Measurements from ENCODE around the gene DSCAM.
A peak's percentile ranks its signal among the peaks of the same experiment; 100 is the strongest.
"Not testable (repeated sequence)": the region's sequence is repeated elsewhere in the genome, so short reads cannot be mapped to it uniquely, and the experiment has no call there.

The DSCAM gene

GRCh38 chr21:40186045-40186444 lies 660.9 kb downstream of the DSCAM start:
- DNase-seq (ENCODE audit: low read depth in 3 of 3) = no peak

- DNase-seq (ENCODE audit: low read depth in 3 of 3) = no peak
These were observed 661.8 kb downstream of the DSCAM start for GRCh38 chr21:40185208-40185607.

GRCh38 chr21:40182491-40182890 lies 664.5 kb downstream of the DSCAM start:
- DNase-seq (ENCODE audit: low read depth in 3 of 3) = not testable (repeated sequence)

- no peak for DNase-seq (ENCODE audit: low read depth in 3 of 3)
These were observed 667.8 kb downstream of the DSCAM start for GRCh38 chr21:40179166-40179565.

GRCh38 chr21:40178726-40179125 lies 668.2 kb downstream of the DSCAM start:
- DNase-seq (ENCODE audit: low read depth in 3 of 3) = no peak

- DNase-seq (ENCODE audit: low read depth in 3 of 3) = no peak
These were observed 669.0 kb downstream of the DSCAM start for GRCh38 chr21:40177979-40178378.

- DNase-seq (ENCODE audit: low read depth in 3 of 3) = no peak
These were observed 670.2 kb downstream of the DSCAM start for GRCh38 chr21:40176724-40177123.

GRCh38 chr21:40173816-40174215 lies 673.1 kb downstream of the DSCAM start:
- DNase-seq (ENCODE audit: low read depth in 3 of 3) = no peak

- DNase-seq (ENCODE audit: low read depth in 3 of 3) = no peak
These were observed 677.0 kb downstream of the DSCAM start for GRCh38 chr21:40169971-40170370.

GRCh38 chr21:40166291-40166843 lies 680.6 kb downstream of the DSCAM start:
- no peak for DNase-seq (ENCODE audit: low read depth in 3 of 3)

- DNase-seq (ENCODE audit: low read depth in 3 of 3) = no peak
These were observed 681.2 kb downstream of the DSCAM start for GRCh38 chr21:40165773-40166070.

GRCh38 chr21:40164905-40165772 lies 681.8 kb downstream of the DSCAM start:
- DNase-seq (ENCODE audit: low read depth in 3 of 3) = no peak

GRCh38 chr21:40162075-40162474 lies 684.9 kb downstream of the DSCAM start:
- no peak for DNase-seq (ENCODE audit: low read depth in 3 of 3)

- no peak for DNase-seq (ENCODE audit: low read depth in 3 of 3)
These were observed 686.0 kb downstream of the DSCAM start for GRCh38 chr21:40160911-40161310.

GRCh38 chr21:40158366-40158765 lies 688.6 kb downstream of the DSCAM start:
- no peak for DNase-seq (ENCODE audit: low read depth in 3 of 3)

- DNase-seq (ENCODE audit: low read depth in 3 of 3) = no peak
These were observed 691.4 kb downstream of the DSCAM start for GRCh38 chr21:40155563-40155962.

- no peak for DNase-seq (ENCODE audit: low read depth in 3 of 3)
These were observed 693.6 kb downstream of the DSCAM start for GRCh38 chr21:40153351-40153750.

- DNase-seq (ENCODE audit: low read depth in 3 of 3) = no peak
These were observed 694.5 kb downstream of the DSCAM start for GRCh38 chr21:40152476-40152875.

- DNase-seq (ENCODE audit: low read depth in 3 of 3) = no peak
These were observed 695.3 kb downstream of the DSCAM start for GRCh38 chr21:40151611-40152010.

- no peak for DNase-seq (ENCODE audit: low read depth in 3 of 3)
These were observed 700.6 kb downstream of the DSCAM start for GRCh38 chr21:40146216-40146837.

GRCh38 chr21:40143822-40144525 lies 703.0 kb downstream of the DSCAM start:
- peak; percentile 1 to 47 (median 2) for DNase-seq (ENCODE audit: low read depth in 3 of 3)

- DNase-seq (ENCODE audit: low read depth in 3 of 3) = no peak
These were observed 705.3 kb downstream of the DSCAM start for GRCh38 chr21:40141621-40142020.

- no peak for DNase-seq (ENCODE audit: low read depth in 3 of 3)
These were observed 706.3 kb downstream of the DSCAM start for GRCh38 chr21:40140675-40141074.

All from stimulated activated CD4-positive, alpha-beta T cell treated with anti-CD3 and anti-CD28 coated beads, TNF-alpha, amount 100 ng/mL, for 24 hours (primary cell).